ENCODE results near the gene PTPRT.

DNA sequence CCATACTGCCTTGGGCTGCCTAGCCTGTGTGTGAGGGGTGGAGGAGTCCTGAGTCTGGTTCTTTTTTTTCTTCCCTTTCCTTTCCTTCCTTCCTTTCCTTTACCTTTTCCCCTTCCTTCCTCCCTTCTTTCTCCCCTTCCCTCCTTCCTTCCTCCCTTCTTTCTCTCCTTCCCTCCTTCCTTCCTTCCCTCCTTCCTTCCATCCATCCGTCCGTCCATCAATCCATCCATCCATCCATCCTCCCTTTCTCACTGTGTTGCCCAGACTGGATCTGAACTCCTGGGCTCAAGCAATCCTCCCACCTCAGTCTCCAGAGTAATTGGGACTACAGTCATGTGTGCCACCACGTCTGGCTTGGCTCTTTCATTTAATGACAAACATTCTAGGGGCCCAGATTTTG lies 820.8 kb downstream of the PTPRT start:
- TF ChIP-seq EZH2phosphoT487 (conservative IDR thresholded peaks at IDR 0.05; ENCODE audit: low read length) = no peak
- TF ChIP-seq, protein P1, sequence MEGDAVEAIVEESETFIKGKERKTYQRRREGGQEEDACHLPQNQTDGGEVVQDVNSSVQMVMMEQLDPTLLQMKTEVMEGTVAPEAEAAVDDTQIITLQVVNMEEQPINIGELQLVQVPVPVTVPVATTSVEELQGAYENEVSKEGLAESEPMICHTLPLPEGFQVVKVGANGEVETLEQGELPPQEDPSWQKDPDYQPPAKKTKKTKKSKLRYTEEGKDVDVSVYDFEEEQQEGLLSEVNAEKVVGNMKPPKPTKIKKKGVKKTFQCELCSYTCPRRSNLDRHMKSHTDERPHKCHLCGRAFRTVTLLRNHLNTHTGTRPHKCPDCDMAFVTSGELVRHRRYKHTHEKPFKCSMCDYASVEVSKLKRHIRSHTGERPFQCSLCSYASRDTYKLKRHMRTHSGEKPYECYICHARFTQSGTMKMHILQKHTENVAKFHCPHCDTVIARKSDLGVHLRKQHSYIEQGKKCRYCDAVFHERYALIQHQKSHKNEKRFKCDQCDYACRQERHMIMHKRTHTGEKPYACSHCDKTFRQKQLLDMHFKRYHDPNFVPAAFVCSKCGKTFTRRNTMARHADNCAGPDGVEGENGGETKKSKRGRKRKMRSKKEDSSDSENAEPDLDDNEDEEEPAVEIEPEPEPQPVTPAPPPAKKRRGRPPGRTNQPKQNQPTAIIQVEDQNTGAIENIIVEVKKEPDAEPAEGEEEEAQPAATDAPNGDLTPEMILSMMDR (IDR thresholded peaks at IDR 0.05; ENCODE audit: insufficient read depth, low read length, poor library complexity, severe bottlenecking) = no peak

All from SU-DHL-6 (cell line).